Vagina (tissue), 2 donors: ENCODE results near the gene NFASC.

Experiments used
- POLR2AphosphoS5 ChIP-seq, 2 donors: sonication (generic); formaldehyde crosslinking; IDR thresholded peaks; one replicate each; pipeline ENCODE4 v1.9.0; 2017; ENCODE audit warnings: antibody characterized with exemption in 2 of 2, mild to moderate bottlenecking in 2 of 2, low read depth in 1 of 2; ENCODE audit not compliant: insufficient read depth in 1 of 2
- TF ChIP-seq, protein P1 (sequence below), 3 experiments: fragments of 450-650 bp in 2 of 3; fragments of 200-600 bp in 1 of 3; sonication (generic) in 1 of 3; IDR thresholded peaks; one replicate each; pipeline ENCODE4 v1.5.1; 2017 to 2019; ENCODE audit warnings: antibody characterized with exemption in 3 of 3, mild to moderate bottlenecking in 2 of 3, moderate library complexity in 2 of 3

- TF ChIP-seq, protein P1, sequence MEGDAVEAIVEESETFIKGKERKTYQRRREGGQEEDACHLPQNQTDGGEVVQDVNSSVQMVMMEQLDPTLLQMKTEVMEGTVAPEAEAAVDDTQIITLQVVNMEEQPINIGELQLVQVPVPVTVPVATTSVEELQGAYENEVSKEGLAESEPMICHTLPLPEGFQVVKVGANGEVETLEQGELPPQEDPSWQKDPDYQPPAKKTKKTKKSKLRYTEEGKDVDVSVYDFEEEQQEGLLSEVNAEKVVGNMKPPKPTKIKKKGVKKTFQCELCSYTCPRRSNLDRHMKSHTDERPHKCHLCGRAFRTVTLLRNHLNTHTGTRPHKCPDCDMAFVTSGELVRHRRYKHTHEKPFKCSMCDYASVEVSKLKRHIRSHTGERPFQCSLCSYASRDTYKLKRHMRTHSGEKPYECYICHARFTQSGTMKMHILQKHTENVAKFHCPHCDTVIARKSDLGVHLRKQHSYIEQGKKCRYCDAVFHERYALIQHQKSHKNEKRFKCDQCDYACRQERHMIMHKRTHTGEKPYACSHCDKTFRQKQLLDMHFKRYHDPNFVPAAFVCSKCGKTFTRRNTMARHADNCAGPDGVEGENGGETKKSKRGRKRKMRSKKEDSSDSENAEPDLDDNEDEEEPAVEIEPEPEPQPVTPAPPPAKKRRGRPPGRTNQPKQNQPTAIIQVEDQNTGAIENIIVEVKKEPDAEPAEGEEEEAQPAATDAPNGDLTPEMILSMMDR (IDR thresholded peaks at IDR 0.05): no peak
- no peak for TF ChIP-seq POLR2AphosphoS5 (IDR thresholded peaks at IDR 0.05; ENCODE audit: insufficient read depth in 1 of 2, low read depth in 1 of 2)
Observed at GRCh38 chr1:204873714-204874113, 3.1 kb downstream of the NFASC start.
